ENCODE data around the gene CPA1. TPM values are rescaled to one million over a fixed set of nuclear protein-coding genes. Genes with fewer than 3 reads are reported as not detected.

Gene CPA1
- total RNA-seq, 1 donor from 2014 or later, result 4.1 TPM

Other genes starting within 250 kb of the CPA1 start
- 23.9 TPM for gene TMEM209, start 175.1 kb upstream of the CPA1 start, total RNA-seq
- gene SSMEM1, start 172.6 kb upstream of the CPA1 start, total RNA-seq, result not detected
- gene CPA2, start 113.6 kb upstream of the CPA1 start, total RNA-seq, result 1.2 TPM
- 2.3 TPM for gene CPA4, start 87.3 kb upstream of the CPA1 start, total RNA-seq
- not detected for gene CPA5, start 35.7 kb upstream of the CPA1 start, total RNA-seq
- 11.0 TPM for gene CEP41, start 60.5 kb downstream of the CPA1 start, total RNA-seq
- 72.0 TPM for gene MEST, start 111.6 kb downstream of the CPA1 start, total RNA-seq